Cardiac muscle cell (in vitro differentiated cells and primary cell): ENCODE measurements around the gene SNX14. TPM values are rescaled to one million over a fixed set of nuclear protein-coding genes. Genes with fewer than 3 reads are reported as not detected.

Experiments
- DNase-seq, 2 donors: peaks; one replicate each; pipeline versions ENCODE4 v3.0.0 to v3.0.0-alpha.2; 2010 to 2017; ENCODE audit warnings: low read depth in 1 of 2, low spot score in 1 of 2
- H3K27ac ChIP-seq: fragments of 200-600 bp; sonication (generic); 2 replicates; pipeline ENCODE4 v1.5.1; 2016
- H3K27me3 ChIP-seq: fragments of 200-600 bp; sonication (generic); 2 replicates; pipeline ENCODE4 v1.6.0; 2016; ENCODE audit warnings: control low read depth
- H3K36me3 ChIP-seq: fragments of 200-600 bp; sonication (generic); 2 replicates; pipeline ENCODE4 v1.5.1; 2016; ENCODE audit warnings: control low read depth
- H3K4me1 ChIP-seq: fragments of 200-600 bp; sonication (generic); 2 replicates; pipeline ENCODE4 v1.8.1; 2017; ENCODE audit warnings: low read depth, mild to moderate bottlenecking, mixed run types
- H3K4me3 ChIP-seq: fragments of 200-600 bp; sonication (generic); 2 replicates; pipeline ENCODE4 v1.5.1; 2016; ENCODE audit warnings: mild to moderate bottlenecking
- H3K9me3 ChIP-seq: fragments of 200-600 bp; sonication (generic); 2 replicates; pipeline ENCODE4 v1.5.1; 2017; ENCODE audit warnings: low read depth, mild to moderate bottlenecking, control low read depth
- CTCF ChIP-seq: IDR thresholded peaks from 2 replicates; pipeline ENCODE4 v1.5.1; 2012; ENCODE audit warnings: low read depth, mild to moderate bottlenecking, low read length
- polyA plus RNA-seq: library from polyadenylated mRNA; unstranded; fragments of >200 nt; fragmentation: Nextera tagmentation; extraction: Ambion mirVana; gene quantifications from 2 replicates; pipeline ENCODE4 v1.2.1, GENCODE V29; 2016
- total RNA-seq: library from RNA; depleted of rRNA; stranded (reverse); fragments of >200 nt; gene quantifications from 2 replicates; pipeline ENCODE4 v1.2.3, GENCODE V29; 2016

The SNX14 gene
- total and polyA plus RNA-seq, 2 experiments from 2014 or later, result 53.8 to 103 TPM

- DNase-seq, result peak in 1 of 2 donors; percentile 68
- no peak for TF ChIP-seq CTCF
- Histone ChIP-seq H3K36me3 (no peaks in the 10 kb centered on the region), H3K4me1 (peaks cover 4% of the 10 kb centered on the region), H3K27ac (no peak overlapping the region), H3K9me3 (no peaks in the 10 kb centered on the region), H3K4me3 (no peak overlapping the region), H3K27me3 (no peaks in the 10 kb centered on the region)
Measured at GRCh38 chr6:85580878-85581267, 12.8 kb downstream of the SNX14 start.

DNA sequence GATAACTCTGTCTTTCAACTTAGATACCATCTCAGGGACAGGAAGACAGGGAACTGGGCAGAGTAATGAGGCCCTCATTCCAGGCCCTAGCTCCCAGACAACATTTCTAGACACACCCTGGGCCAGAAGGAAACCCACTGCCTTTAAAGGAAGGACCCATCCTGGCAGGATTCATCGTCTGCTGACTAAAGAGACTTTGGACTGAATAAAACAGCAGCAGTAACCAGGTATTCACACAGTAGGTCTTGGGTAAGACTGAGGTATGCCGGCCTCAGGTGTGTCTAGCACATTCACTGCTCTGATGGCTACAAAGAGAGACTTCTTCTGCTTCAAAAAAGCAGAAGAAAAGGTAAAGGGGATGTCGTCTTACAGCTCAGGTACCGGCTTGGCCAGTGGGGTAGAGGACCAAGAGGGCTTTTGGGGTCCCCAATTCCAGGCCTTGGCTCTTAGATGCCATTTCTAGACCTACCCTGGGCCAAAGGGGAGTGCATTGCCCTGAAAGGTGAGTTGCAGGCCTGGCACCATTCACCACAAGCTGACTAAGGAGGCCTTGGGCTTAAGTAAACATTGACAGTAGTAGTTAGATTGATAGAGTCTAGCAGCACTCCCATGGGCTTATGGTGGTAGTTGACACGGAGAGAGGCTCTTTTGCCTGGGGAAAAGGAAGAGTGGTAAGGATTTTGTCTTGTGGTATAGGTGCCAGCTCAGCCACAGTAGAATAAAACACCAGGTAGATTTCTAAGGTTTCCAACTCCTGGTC is 13.4 kb downstream of the SNX14 start:
- TF ChIP-seq CTCF, result no peak

GRCh38 chr6:85579581-85579980 is 14.1 kb downstream of the SNX14 start:
- Histone ChIP-seq H3K4me3 (no peak overlapping the region), H3K27ac (no peak overlapping the region), H3K27me3 (no peaks in the 10 kb centered on the region), H3K36me3 (no peaks in the 10 kb centered on the region), H3K4me1 (peaks cover 4% of the 10 kb centered on the region), H3K9me3 (no peaks in the 10 kb centered on the region)
- TF ChIP-seq CTCF, result no peak
- DNase-seq, result no peak

More for the DNA sequence above, 13.4 kb downstream of the SNX14 start:
- H3K27ac ChIP-seq, result no peak overlapping the region
- H3K4me1 ChIP-seq, result peaks cover 4% of the 10 kb centered on the region
- H3K9me3 ChIP-seq, result no peaks in the 10 kb centered on the region
- H3K36me3 ChIP-seq, result no peaks in the 10 kb centered on the region
- H3K4me3 ChIP-seq, result no peak overlapping the region
- no peaks in the 10 kb centered on the region for H3K27me3 ChIP-seq
- DNase-seq, result no peak

DNA sequence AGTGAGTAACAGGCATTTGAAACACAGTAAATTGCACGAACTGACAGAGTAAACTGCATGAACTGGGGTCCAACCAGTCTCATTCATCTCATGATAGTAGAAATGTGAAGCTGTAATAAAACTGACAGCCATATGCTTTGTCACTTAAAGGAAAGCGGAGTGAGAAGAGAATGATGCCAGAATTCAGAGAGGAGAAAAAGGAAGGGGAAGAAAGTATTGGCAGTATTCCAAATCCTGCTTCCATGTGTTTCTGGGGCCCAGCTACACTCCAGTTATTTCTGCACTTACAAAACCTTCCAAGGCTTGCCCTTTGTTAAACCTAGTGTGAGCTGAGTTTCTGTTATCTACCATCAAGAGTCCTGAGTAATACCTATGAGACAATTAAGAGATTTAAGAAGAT is 17.2 kb downstream of the SNX14 start:
- Histone ChIP-seq H3K9me3 (no peaks in the 10 kb centered on the region), H3K36me3 (no peaks in the 10 kb centered on the region)
- TF ChIP-seq CTCF, result no peak

GRCh38 chr6:85574932-85575598 is 18.6 kb downstream of the SNX14 start:
- DNase-seq, result no peak
- Histone ChIP-seq H3K27ac (no peak overlapping the region), H3K27me3 (no peaks in the 10 kb centered on the region), H3K4me1 (peaks cover 4% of the 10 kb centered on the region), H3K4me3 (no peak overlapping the region), H3K9me3 (no peaks in the 10 kb centered on the region), H3K36me3 (no peaks in the 10 kb centered on the region)
- no peak for TF ChIP-seq CTCF

More for the DNA sequence above, 17.2 kb downstream of the SNX14 start:
- Histone ChIP-seq H3K4me1 (peaks cover 4% of the 10 kb centered on the region), H3K27me3 (no peaks in the 10 kb centered on the region), H3K4me3 (no peak overlapping the region), H3K27ac (peak overlapping the region; percentile 13)
- DNase-seq, result peak; percentile 24 to 50
